Karpas-422 (cell line): ENCODE data around the gene BRINP1. TPM values are rescaled to one million over a fixed set of nuclear protein-coding genes. Genes with fewer than 3 reads are reported as not detected.

ENCODE experiments used
- DNase-seq: peaks from one replicate; pipeline ENCODE4 v3.0.0-alpha.2; 2015
- H2AFZ ChIP-seq: fragments of 200-600 bp; sonication (generic); 2 replicates; pipeline ENCODE4 v1.6.1; 2014; ENCODE audit warnings: antibody characterized with exemption, low read length, mixed read lengths
- H3K27ac ChIP-seq: fragments of 200-600 bp; sonication (generic); 2 replicates; pipeline ENCODE4 v1.5.1; 2014; ENCODE audit warnings: mild to moderate bottlenecking, low read length, moderate library complexity
- H3K27me3 ChIP-seq: fragments of 200-600 bp; sonication (generic); 2 replicates; pipeline ENCODE4 v1.6.1; 2014; ENCODE audit warnings: low read length, mixed read lengths
- H3K36me3 ChIP-seq: fragments of 200-600 bp; sonication (generic); 2 replicates; pipeline ENCODE4 v1.6.1; 2014; ENCODE audit warnings: low read length, mixed read lengths; ENCODE audit not compliant: insufficient read depth
- H3K4me1 ChIP-seq: fragments of 200-600 bp; sonication (generic); 2 replicates; pipeline ENCODE4 v1.6.1; 2014; ENCODE audit warnings: mild to moderate bottlenecking, low read length, mixed read lengths
- H3K4me2 ChIP-seq: fragments of 200-600 bp; sonication (generic); 2 replicates; pipeline ENCODE4 v1.6.1; 2014; ENCODE audit warnings: low read length, low read depth, mild to moderate bottlenecking; ENCODE audit not compliant: poor library complexity, severe bottlenecking
- H3K4me3 ChIP-seq: fragments of 200-600 bp; sonication (generic); 2 replicates; pipeline ENCODE4 v1.5.1; 2014; ENCODE audit warnings: mild to moderate bottlenecking, antibody characterized with exemption, low read length, mixed read lengths
- H3K79me2 ChIP-seq: fragments of 200-600 bp; sonication (generic); 2 replicates; pipeline ENCODE4 v1.6.1; 2014; ENCODE audit warnings: mild to moderate bottlenecking, low read length, mixed read lengths
- H3K9ac ChIP-seq: fragments of 200-600 bp; sonication (generic); 2 replicates; pipeline ENCODE4 v1.6.0; 2014; ENCODE audit warnings: low read length
- H3K9me2 ChIP-seq: fragments of 200-600 bp; sonication (generic), shearing (Covaris generic); replicated peaks from 2 replicates; pipeline ENCODE4 v1.6.0; 2014; ENCODE audit warnings: mild to moderate bottlenecking, low read length, moderate library complexity; ENCODE audit not compliant: insufficient read depth
- H3K9me3 ChIP-seq: fragments of 300-700, 200-600 bp; sonication (generic); 2 replicates; pipeline ENCODE4 v1.6.1; 2014; ENCODE audit warnings: low read length, mixed read lengths
- H4K20me1 ChIP-seq: fragments of 200-600 bp; sonication (generic); 2 replicates; pipeline ENCODE4 v1.6.1; 2014; ENCODE audit warnings: mild to moderate bottlenecking, antibody characterized with exemption, low read length, low read depth; ENCODE audit not compliant: insufficient read depth
- total RNA-seq: library from RNA; depleted of rRNA; stranded (reverse); fragments of >200 nt; shearing (Covaris generic); gene quantifications from 2 replicates; pipeline ENCODE4 v1.2.3, GENCODE V29; 2014; ENCODE audit warnings: low replicate concordance

The BRINP1 gene
- total RNA-seq, 1 experiment from 2014 or later = not detected

GRCh38 chr9:119360237-119360636, 9.0 kb downstream of the BRINP1 start:
- H3K9ac ChIP-seq = no peak overlapping the region
- no peaks in the 10 kb centered on the region for H3K36me3 ChIP-seq
- no peaks in the 10 kb centered on the region for H3K4me1 ChIP-seq
- no peaks in the 10 kb centered on the region for H4K20me1 ChIP-seq
- no peaks in the 10 kb centered on the region for H3K79me2 ChIP-seq
- H3K9me2 ChIP-seq = no peaks in the 10 kb centered on the region
- H3K27me3 ChIP-seq = no peaks in the 10 kb centered on the region
- no peak overlapping the region for H2AFZ ChIP-seq
- DNase-seq = no peak
- H3K27ac ChIP-seq = no peak overlapping the region
- no peak overlapping the region for H3K4me2 ChIP-seq
- H3K4me3 ChIP-seq = no peak overlapping the region
- no peaks in the 10 kb centered on the region for H3K9me3 ChIP-seq

- Histone ChIP-seq H4K20me1 (no peaks in the 10 kb centered on the region), H3K27me3 (no peaks in the 10 kb centered on the region), H2AFZ (no peak overlapping the region), H3K9me3 (no peaks in the 10 kb centered on the region), H3K27ac (no peak overlapping the region), H3K79me2 (no peaks in the 10 kb centered on the region), H3K9ac (no peak overlapping the region), H3K4me2 (no peak overlapping the region), H3K9me2 (no peaks in the 10 kb centered on the region), H3K4me1 (no peaks in the 10 kb centered on the region), H3K36me3 (no peaks in the 10 kb centered on the region), H3K4me3 (no peak overlapping the region)
- no peak for DNase-seq
These were observed 11.7 kb downstream of the BRINP1 start for GRCh38 chr9:119357336-119358096.

GRCh38 chr9:119349351-119349825, 19.8 kb downstream of the BRINP1 start:
- H3K27ac ChIP-seq = no peak overlapping the region
- H3K4me2 ChIP-seq = no peak overlapping the region
- H3K36me3 ChIP-seq = no peaks in the 10 kb centered on the region
- no peaks in the 10 kb centered on the region for H3K27me3 ChIP-seq
- no peak overlapping the region for H2AFZ ChIP-seq
- H3K79me2 ChIP-seq = no peaks in the 10 kb centered on the region
- no peaks in the 10 kb centered on the region for H3K9me3 ChIP-seq
- H4K20me1 ChIP-seq = no peaks in the 10 kb centered on the region
- no peaks in the 10 kb centered on the region for H3K4me1 ChIP-seq
- H3K9ac ChIP-seq = no peak overlapping the region
- H3K9me2 ChIP-seq = no peaks in the 10 kb centered on the region
- H3K4me3 ChIP-seq = no peak overlapping the region
- no peak for DNase-seq

GRCh38 chr9:119343059-119343990, 25.9 kb downstream of the BRINP1 start:
- Histone ChIP-seq H3K4me2 (no peak overlapping the region), H3K27me3 (no peaks in the 10 kb centered on the region), H3K9me3 (no peaks in the 10 kb centered on the region), H3K9me2 (no peaks in the 10 kb centered on the region), H2AFZ (no peak overlapping the region), H4K20me1 (no peaks in the 10 kb centered on the region), H3K9ac (no peak overlapping the region), H3K79me2 (no peaks in the 10 kb centered on the region), H3K4me3 (no peak overlapping the region), H3K27ac (no peak overlapping the region), H3K4me1 (no peaks in the 10 kb centered on the region), H3K36me3 (no peaks in the 10 kb centered on the region)
- DNase-seq = no peak

GRCh38 chr9:119339056-119339455, 30.2 kb downstream of the BRINP1 start:
- H4K20me1 ChIP-seq = no peaks in the 10 kb centered on the region
- no peaks in the 10 kb centered on the region for H3K36me3 ChIP-seq
- no peaks in the 10 kb centered on the region for H3K9me2 ChIP-seq
- DNase-seq = no peak
- no peak overlapping the region for H3K27ac ChIP-seq
- no peaks in the 10 kb centered on the region for H3K4me1 ChIP-seq
- H3K27me3 ChIP-seq = no peaks in the 10 kb centered on the region
- H3K4me2 ChIP-seq = no peak overlapping the region
- H3K4me3 ChIP-seq = no peak overlapping the region
- no peak overlapping the region for H2AFZ ChIP-seq
- no peaks in the 10 kb centered on the region for H3K9me3 ChIP-seq
- H3K79me2 ChIP-seq = no peaks in the 10 kb centered on the region
- no peak overlapping the region for H3K9ac ChIP-seq

- Histone ChIP-seq H3K9me3 (0 out of 2 replicates have a peak, but pooled peaks cover 2% of the 10 kb centered on the region), H3K9ac (no peak overlapping the region)
These were observed 31.7 kb downstream of the BRINP1 start for GRCh38 chr9:119337573-119337972.

GRCh38 chr9:119334745-119335144, 34.5 kb downstream of the BRINP1 start:
- peaks cover 6% of the 10 kb centered on the region for H3K9me3 ChIP-seq
- no peak overlapping the region for H3K4me3 ChIP-seq
- H3K4me2 ChIP-seq = no peak overlapping the region
- no peaks in the 10 kb centered on the region for H3K36me3 ChIP-seq
- H3K27me3 ChIP-seq = no peaks in the 10 kb centered on the region
- no peaks in the 10 kb centered on the region for H3K9me2 ChIP-seq
- H3K79me2 ChIP-seq = no peaks in the 10 kb centered on the region
- H3K9ac ChIP-seq = no peak overlapping the region
- H2AFZ ChIP-seq = no peak overlapping the region
- no peak overlapping the region for H3K27ac ChIP-seq
- no peaks in the 10 kb centered on the region for H3K4me1 ChIP-seq
- H4K20me1 ChIP-seq = no peaks in the 10 kb centered on the region
- DNase-seq = no peak

More at GRCh38 chr9:119337573-119337972, 31.7 kb downstream of the BRINP1 start:
- H3K27me3 ChIP-seq = no peaks in the 10 kb centered on the region
- H3K9me2 ChIP-seq = no peaks in the 10 kb centered on the region
- no peak overlapping the region for H3K4me2 ChIP-seq
- no peaks in the 10 kb centered on the region for H3K79me2 ChIP-seq
- H3K36me3 ChIP-seq = no peaks in the 10 kb centered on the region
- no peak for DNase-seq
- H3K27ac ChIP-seq = no peak overlapping the region
- no peak overlapping the region for H2AFZ ChIP-seq
- no peaks in the 10 kb centered on the region for H3K4me1 ChIP-seq
- no peaks in the 10 kb centered on the region for H4K20me1 ChIP-seq
- no peak overlapping the region for H3K4me3 ChIP-seq
